Endothelial cell of umbilical vein (primary cell): Measurements from ENCODE around the gene HDAC4.

ENCODE experiments used
- GATA2 ChIP-seq: IDR thresholded peaks from 2 replicates; pipeline ENCODE4 v1.7.0; 2011; ENCODE audit warnings: low read depth, mild to moderate bottlenecking, moderate library complexity, mixed read lengths, low read length; ENCODE audit not compliant: insufficient read length, insufficient read depth
- TF ChIP-seq, protein P1 (sequence below): IDR thresholded peaks from 2 replicates; pipeline ENCODE4 v1.6.1; 2011; ENCODE audit not compliant: insufficient read depth, insufficient read length

DNA sequence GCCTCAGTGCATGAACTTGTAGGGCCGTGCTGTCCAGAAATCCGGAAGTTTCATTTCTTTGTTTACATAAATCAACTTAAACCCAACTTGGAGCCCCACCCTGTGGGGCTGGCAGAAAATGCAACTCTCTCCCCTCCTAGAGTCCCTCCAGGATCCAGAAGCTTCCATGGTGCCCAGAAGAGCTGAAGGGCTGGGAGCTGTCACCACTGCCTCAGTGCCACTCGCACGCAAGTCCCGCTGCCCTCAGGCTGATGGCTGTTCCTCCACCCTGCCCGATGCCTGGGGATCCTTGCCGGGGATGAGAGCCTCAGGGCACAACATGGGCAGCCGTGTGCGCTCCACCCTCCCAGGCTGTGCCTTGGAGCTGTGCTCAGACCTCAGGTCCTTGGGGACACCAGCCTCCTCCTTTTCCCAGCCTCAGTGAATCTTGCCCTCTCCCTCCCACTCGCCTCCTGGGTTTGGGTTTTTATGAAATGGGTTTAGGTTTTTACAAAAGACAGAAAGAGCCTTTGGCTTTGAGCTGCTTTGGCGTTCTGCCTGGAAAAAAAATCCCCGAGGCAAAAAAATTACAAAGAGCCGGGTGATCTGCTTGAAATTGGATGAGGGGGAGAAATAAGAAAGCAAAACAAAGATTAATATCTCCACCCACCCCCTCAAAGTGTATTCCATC lies 397.7 kb downstream of the HDAC4 start:
- TF ChIP-seq GATA2 = no peak
- TF ChIP-seq, protein P1, sequence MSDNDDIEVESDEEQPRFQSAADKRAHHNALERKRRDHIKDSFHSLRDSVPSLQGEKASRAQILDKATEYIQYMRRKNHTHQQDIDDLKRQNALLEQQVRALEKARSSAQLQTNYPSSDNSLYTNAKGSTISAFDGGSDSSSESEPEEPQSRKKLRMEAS = no peak
